ENCODE data around the gene JKAMP.
A peak's percentile ranks its signal among the peaks of the same experiment; 100 is the strongest.

The JKAMP gene

GRCh38 chr14:59481871-59482540 lies 2.3 kb upstream of the JKAMP start:
- no peak for DNase-seq

DNA sequence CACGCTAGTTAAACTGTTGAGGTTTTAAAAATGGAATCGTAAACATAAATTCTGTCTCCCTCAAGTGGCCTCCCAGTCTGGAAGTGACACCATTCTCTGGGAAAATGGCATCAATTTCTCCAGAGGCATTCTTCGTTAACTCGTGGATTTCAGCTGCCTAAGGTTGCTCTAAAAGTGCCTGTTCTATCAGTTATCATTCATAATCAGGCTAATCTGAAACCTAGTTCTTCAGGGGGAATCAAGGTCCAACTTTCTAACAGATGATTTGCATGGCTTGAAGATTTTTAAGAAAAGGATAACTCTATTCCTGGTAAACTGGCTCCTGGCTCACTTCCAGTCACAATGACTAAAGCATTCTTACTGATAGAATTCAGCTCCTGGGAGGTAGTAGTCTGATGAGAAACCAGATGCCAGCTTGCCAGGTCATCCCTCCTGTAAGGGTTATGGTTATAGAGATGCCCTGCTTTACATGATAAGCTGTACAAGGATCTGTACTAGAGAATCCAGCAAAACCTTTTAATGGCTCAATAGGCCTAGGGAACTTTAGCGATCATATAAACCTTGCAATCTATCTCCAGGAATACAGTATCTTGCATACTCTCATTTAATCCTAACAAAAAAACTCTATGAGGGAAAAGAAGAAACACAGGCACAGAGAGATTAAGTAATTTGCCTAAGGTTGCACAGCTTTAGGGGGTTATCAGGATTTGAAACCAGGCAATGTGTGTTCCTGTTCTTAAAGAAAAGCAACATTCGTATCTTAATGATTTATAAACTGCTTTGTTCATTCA lies 1.6 kb upstream of the JKAMP start:
- DNase-seq: no peak

DNA sequence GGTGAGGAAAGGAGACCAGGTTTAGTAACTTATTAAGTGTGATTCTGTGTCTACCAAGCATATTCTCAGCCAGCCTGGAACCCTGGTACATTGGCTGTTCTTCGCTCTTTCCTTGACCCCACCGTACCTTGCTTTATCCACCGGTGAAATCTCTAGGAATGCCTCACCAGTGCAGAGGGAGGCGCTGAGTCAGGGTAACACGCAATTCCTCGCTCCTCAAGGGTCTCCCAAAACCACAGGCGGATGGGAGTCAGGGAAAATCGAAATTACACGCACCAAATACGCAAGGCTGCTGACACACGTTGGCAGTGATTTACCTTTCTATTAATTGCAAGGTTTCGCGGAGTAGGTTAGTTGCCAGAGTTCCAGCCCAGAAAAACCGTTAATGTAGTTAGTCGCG lies 954 bp upstream of the JKAMP start:
- no peak for DNase-seq

GRCh38 chr14:59484639-59485175 lies 390 bp downstream of the JKAMP start:
- DNase-seq: no peak

GRCh38 chr14:59490756-59491155 lies 6.4 kb downstream of the JKAMP start:
- no peak for DNase-seq

- no peak for DNase-seq
Observed at GRCh38 chr14:59492384-59492783, 8.1 kb downstream of the JKAMP start.

DNA sequence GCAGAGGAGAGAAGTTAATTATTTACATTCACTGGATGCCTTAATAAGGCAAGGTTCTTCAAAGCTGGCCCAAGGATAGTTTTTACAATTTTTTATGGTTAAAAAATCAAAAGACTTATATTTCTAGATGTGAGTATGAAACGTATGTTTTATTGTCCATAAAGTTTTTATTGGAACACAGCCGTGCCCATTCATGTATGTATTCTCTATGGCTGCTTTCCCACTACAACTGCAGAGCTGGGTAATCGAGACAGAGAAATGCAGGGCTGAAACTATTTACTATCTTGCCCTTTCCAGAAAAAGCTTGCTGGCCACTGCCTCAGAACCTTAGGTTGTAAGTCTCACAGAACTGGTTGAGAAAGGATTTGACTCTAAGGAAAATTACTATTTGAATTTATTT lies 16.4 kb downstream of the JKAMP start:
- DNase-seq: no peak

GRCh38 chr14:59503256-59503655 lies 18.9 kb downstream of the JKAMP start:
- no peak for DNase-seq

DNA sequence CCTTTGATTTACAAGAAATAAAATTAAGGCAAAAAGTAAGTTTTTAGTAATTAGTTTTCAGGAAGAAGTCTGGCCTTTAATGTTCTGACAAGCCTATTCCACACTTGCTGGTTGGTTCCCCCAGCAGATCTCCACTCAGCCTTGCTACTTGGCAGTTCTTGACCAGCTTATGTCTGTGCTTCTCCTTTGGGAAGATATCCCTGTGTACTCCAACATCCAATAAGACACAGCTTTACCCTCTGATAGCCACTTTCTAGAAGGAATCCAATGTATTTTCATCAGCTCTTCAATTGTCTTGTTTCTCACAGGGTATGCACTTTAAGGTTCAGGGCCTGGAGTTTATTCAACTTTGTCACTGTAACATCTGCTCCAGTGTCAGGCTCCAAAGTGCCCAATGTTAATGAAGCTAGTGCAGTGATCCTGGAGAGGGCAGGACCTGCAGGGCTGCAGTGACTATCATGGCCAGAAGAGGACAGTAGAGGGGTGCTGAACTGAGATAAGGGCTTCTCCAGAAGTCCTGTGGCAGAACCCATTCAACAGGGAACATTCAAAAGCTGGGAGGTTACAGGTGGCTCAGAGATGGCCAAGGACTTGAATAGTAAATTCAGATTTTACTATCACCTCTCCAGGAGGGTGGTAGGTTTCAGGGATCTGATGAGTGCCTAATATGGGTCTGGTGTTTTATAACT lies 22.9 kb downstream of the JKAMP start:
- peak; percentile 53 for DNase-seq

GRCh38 chr14:59507752-59508103 lies 23.4 kb downstream of the JKAMP start:
- no peak for DNase-seq

DNA sequence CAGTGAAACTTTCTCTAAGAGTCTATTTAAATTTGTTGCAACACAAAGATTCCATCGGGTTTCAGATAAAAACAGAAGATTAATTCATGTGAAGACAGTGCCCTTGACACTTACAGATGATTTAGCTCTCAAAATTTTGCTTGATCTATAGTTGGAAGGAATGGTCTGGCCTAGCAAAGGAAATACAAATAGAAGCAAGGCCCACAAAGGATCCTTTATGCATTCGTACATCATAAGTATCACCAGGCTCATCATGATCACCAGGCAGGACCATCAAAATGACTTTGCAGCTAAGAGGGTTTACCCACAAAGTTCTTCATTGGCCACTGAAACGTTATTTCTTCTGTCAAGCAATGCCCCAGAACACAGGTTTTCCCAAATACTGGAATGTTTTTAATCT lies 24.8 kb downstream of the JKAMP start:
- no peak for DNase-seq

DNA sequence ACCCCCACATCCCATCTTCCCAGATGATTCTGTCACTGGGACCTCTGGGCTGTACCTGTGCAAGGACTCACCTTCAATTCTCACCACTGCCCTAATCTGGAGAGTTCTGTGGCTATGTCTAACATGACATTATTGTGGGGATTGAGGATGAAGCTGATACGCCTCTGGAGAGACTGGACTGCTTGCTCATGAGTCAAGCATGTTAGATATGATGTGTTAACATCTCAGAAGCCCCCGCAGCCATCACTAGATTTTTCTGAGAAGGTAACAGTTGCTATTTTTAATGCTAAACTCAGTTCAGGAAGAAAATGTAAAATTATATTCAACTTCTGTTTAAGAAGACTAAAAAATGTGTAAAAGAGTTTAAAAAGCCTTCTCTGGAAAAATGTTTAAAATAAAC lies 25.7 kb downstream of the JKAMP start:
- no peak for DNase-seq

DNA sequence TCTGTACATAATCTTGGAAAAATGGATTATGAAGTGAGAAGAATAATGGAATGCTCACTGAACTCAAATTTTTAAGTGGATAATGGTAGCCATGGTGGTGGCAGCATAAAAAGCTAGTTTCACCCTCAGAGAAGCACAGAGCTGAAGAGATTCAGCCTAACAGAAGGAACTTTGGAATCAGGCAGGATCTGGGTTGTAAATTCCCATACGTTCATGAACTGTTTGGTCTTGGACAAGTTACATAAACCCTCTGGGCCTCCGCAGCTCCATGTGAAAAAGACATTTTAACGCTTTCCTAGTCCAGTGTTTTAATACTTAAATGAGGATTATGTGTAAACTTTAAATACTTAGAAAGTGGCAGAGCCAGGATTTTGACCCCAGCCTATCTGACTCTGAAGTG lies 26.6 kb downstream of the JKAMP start:
- no peak for DNase-seq

DNA sequence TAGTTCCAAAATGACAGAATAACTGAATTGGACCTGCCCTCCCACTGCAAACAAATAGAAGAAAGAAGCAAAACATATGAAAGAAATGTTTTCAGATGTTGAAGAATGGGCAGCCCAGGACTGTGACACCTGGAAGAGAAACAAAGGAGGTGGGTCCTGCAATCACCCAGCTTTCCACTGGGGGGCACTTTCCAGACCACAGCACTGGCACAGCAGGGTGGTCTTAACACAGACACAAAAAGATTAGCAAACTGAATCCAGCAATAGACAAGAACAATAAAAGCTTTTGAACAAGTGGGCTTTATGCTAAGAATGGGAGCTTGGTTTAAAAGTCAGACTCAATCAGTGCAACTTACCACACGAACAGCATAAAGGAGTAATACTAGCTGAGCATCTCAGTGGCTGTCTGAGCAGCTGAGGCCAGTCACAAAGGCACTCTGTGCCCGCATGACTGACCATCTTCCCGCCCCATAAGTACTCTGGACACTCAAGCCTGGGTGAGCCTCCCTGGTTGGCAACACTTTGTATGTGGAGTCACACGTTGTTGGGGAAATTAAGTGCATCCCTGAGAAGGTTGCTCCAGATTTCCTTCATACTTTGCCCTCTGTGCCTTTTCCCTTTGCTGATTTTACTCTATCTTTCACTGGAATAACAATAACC lies 27.7 kb downstream of the JKAMP start:
- DNase-seq: no peak

DNA sequence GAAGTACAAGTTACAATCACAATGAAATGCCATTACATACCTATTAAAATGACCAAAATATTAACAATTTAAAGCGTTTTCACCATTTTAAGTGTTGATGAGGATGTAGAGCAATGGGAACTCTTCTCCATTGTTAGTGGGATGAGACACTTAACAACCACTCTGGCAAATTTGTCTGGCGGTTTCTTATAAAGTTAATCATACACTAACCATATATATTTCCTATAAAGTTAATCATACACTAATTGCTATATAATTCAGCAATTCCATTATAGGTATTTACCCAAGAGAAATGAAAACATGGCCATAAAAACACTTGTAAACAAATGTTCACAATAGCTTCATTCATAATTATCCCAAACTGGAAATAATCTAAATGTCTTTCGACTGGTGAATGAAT lies 35.9 kb downstream of the JKAMP start:
- DNase-seq: no peak

GRCh38 chr14:59529189-59529588 lies 44.9 kb downstream of the JKAMP start:
- DNase-seq: no peak

DNA sequence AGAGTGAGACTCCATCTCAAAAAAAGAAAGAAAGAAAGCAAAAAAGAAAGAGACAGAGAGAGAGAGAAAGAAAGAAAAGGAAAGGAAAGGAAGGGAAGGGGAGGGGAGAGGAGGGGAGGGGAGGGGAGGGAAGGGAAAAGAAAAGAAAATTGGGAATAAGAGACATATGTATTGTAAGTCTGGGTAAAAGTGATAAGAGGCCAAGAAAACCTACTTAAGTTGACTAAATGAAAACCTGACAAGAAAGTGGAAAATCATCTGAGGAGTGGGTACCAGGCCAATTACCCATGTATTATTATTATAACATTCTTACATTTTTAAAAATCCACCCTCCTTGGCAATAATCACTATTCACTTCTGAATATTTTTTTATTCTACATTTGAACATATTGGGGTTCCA lies 46.0 kb downstream of the JKAMP start:
- DNase-seq: no peak

- DNase-seq: no peak
Observed at GRCh38 chr14:59532419-59532818, 48.1 kb downstream of the JKAMP start.

GRCh38 chr14:59534361-59534987 lies 50.2 kb downstream of the JKAMP start:
- DNase-seq: no peak

GRCh38 chr14:59537476-59537875 lies 53.2 kb downstream of the JKAMP start:
- DNase-seq: no peak

GRCh38 chr14:59538936-59539335 lies 54.6 kb downstream of the JKAMP start:
- no peak for DNase-seq

DNA sequence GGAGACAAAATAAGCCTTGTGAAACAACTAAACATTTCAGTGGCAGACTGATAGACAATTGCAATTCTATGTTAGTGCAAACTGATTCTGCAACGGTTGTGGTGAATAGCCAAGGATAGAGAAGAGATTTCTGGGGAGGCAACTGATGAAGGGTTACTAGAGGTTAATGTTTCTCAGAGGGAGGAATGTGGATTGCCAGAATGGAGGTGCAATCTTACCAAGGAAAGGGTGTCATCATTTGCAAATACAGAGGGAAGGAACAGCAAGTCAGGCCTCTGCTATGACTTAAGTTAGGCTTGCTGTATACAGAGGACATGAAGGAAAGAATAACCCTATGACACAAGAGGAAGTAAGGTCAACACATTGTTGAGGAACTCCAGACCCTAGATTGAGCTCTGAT lies 56.5 kb downstream of the JKAMP start:
- DNase-seq: no peak

DNA sequence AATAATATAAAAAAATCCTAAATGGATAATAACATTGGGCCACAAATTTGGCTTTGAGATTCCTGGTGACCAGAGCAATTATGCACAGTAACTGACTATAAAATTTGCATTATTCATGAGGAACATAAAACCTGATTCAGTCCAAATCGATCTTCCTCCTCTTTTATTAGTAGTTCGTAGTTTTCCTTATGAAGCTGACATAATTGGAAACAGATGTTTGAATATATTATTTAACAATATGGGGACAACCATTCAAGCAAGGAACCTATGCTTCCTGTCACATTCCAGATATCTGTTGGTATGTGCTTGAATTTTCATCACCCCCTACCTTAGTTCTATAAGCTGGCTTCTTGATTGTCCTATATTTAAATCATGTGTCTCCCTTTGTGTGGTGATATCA lies 57.4 kb downstream of the JKAMP start:
- no peak for DNase-seq

Data from CD4-positive, alpha-beta T cell treated with Interleukin-10 for 1 hour (primary cell).